GM13976 (cell line): ENCODE results near the gene ACVR1.

Experiments used
- DNase-seq: peaks from one replicate; pipeline ENCODE4 v3.0.0; 2012; ENCODE audit warnings: low spot score
- CTCF ChIP-seq: IDR thresholded peaks from 2 replicates; pipeline ENCODE4 v1.5.1; 2012; ENCODE audit warnings: borderline replicate concordance, mild to moderate bottlenecking; ENCODE audit not compliant: insufficient read depth; ENCODE audit errors: extremely low read depth, missing control alignments, control extremely low read depth
- in situ Hi-C: fragments of 300-500 bp; cut with MboI; formaldehyde crosslinking; loops from one replicate; pipeline ENCODE4 v1.12.0; 2022; ENCODE audit warnings: low sequenced_read_pairs, mixed read lengths, inconsistent platforms; ENCODE audit not compliant: unreplicated experiment

ACVR1 gene

DNA sequence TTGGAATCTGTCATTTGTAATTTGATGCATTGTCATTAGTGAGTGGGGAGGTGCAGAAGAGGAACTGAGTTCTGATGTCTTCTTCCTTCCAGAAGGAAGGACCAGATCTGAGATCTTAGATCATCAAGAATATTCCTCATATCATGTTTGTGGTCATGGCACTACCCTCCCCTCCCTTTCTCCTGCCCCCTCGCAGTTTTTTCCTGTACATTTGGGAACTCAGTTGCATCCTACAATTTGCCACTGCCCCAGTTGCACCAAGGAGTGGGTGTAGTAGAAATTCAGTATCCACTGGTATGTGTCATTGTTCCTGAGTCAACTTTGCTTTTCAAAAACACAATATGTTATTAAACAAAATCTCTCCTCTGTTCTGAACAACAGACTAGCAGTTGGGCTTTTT lies 26.6 kb upstream of the ACVR1 start:
- DNase-seq, result no peak
- in situ Hi-C loops, result no loop called here
- TF ChIP-seq CTCF, result no peak

GRCh38 chr2:157901325-157901724 lies 25.2 kb upstream of the ACVR1 start:
- no peak for DNase-seq
- TF ChIP-seq CTCF, result peak; percentile 20
- in situ Hi-C loops, result no loop called here

GRCh38 chr2:157900684-157901083 lies 24.6 kb upstream of the ACVR1 start:
- no peak for DNase-seq
- in situ Hi-C loops, result no loop called here
- no peak for TF ChIP-seq CTCF

DNA sequence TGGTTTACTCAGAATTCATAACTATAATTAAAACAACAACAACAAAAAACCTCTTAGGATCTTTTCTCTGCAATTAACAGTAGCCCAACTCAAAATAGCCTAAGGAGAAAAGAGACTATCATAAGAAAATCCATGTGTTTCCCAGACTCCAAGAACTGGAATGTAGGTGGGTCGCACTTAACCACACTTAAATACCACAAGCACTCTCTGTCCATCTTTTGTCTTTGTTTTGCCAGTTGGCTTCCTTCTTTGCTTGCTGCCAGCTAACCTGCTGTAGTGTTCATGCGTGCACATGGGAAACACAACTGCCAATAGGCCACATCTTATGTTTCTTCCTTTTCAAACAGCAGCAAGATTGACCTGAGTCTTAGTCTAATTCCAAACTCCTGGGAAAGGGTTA lies 24.1 kb upstream of the ACVR1 start:
- in situ Hi-C loops, result no loop called here

DNA sequence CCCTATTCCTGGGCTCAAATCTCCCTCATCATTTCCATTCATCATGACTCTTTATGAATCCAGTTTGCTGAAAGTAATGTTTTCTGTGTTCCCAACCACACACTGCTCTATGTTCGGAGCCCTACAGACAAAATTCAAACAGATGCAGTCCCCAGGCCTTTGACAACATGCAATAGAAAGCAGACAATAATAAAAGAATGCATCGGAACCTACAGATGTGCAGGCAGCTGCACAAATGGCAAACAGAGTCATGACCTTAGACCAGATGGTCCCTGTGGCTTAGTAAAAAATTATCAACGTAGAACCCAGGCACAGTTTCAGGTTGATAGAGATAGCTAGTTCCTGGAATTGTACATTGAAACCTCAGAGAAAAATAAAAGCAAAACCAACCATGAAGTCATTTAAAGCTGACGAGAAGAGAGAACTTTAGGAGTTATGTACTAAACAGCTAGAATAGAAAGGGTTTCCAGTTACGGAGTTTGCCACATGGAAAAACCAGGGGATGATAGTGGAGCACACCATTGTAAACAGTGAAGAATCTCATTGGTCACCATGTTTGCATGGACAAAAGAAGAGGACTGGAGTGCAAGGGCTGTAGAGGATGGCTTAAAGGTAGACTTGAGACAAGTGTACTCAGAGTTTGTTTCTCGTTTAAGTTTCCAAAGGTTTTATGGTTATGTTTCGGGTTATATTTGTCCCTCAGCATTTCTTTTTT lies 23.2 kb upstream of the ACVR1 start:
- no peak for TF ChIP-seq CTCF
- DNase-seq, result no peak
- in situ Hi-C loops, result no loop called here

More for the DNA sequence above, 24.1 kb upstream of the ACVR1 start:
- TF ChIP-seq CTCF, result no peak
- no peak for DNase-seq

GRCh38 chr2:157898591-157898996 lies 22.5 kb upstream of the ACVR1 start:
- DNase-seq, result no peak

More at GRCh38 chr2:157898591-157898996, 22.5 kb upstream of the ACVR1 start:
- in situ Hi-C loops, result no loop called here
- TF ChIP-seq CTCF, result no peak
